ENCODE data around the gene ZNF622.

Gene ZNF622

GRCh38 chr5:16417398-16418074 is 48.1 kb downstream of the ZNF622 start:
- no peak for TF ChIP-seq CTCF (IDR thresholded peaks at IDR 0.05; ENCODE audit: low read depth, low read length)
- no peak for TF ChIP-seq POLR2A (IDR thresholded peaks at IDR 0.05; ENCODE audit: extremely low read depth, insufficient read length)
- no peak for TF ChIP-seq MYC (IDR thresholded peaks at IDR 0.05; ENCODE audit: low read depth, low read length)
- no peak for TF ChIP-seq MAX (IDR thresholded peaks at IDR 0.05; ENCODE audit: low read depth, low read length)
- DNase-seq (ENCODE audit: low read depth) = no peak
- H3K4me3 ChIP-seq (ENCODE audit: low read depth, low read length) = no peak overlapping the region

GRCh38 chr5:16414861-16415260 is 50.7 kb downstream of the ZNF622 start:
- no peak for TF ChIP-seq MYC (IDR thresholded peaks at IDR 0.05; ENCODE audit: low read depth, low read length)
- no peak for TF ChIP-seq CTCF (IDR thresholded peaks at IDR 0.05; ENCODE audit: low read depth, low read length)
- TF ChIP-seq POLR2A (IDR thresholded peaks at IDR 0.05; ENCODE audit: extremely low read depth, insufficient read length) = no peak
- no peak for TF ChIP-seq MAX (IDR thresholded peaks at IDR 0.05; ENCODE audit: low read depth, low read length)
- no peak for DNase-seq (ENCODE audit: low read depth)
- H3K4me3 ChIP-seq (ENCODE audit: low read depth, low read length) = no peak overlapping the region

- TF ChIP-seq MYC (IDR thresholded peaks at IDR 0.05; ENCODE audit: low read depth, low read length) (no peak), MAX (IDR thresholded peaks at IDR 0.05; ENCODE audit: low read depth, low read length) (no peak), POLR2A (IDR thresholded peaks at IDR 0.05; ENCODE audit: extremely low read depth, insufficient read length) (no peak), CTCF (IDR thresholded peaks at IDR 0.05; ENCODE audit: low read depth, low read length) (no peak)
- no peak overlapping the region for H3K4me3 ChIP-seq (ENCODE audit: low read depth, low read length)
- no peak for DNase-seq (ENCODE audit: low read depth)
Observed at GRCh38 chr5:16413166-16413860, 52.3 kb downstream of the ZNF622 start.

GRCh38 chr5:16412556-16412955 is 53.0 kb downstream of the ZNF622 start:
- TF ChIP-seq MAX (IDR thresholded peaks at IDR 0.05; ENCODE audit: low read depth, low read length) (no peak), CTCF (IDR thresholded peaks at IDR 0.05; ENCODE audit: low read depth, low read length) (no peak), POLR2A (IDR thresholded peaks at IDR 0.05; ENCODE audit: extremely low read depth, insufficient read length) (no peak), MYC (IDR thresholded peaks at IDR 0.05; ENCODE audit: low read depth, low read length) (no peak)
- no peak for DNase-seq (ENCODE audit: low read depth)
- H3K4me3 ChIP-seq (ENCODE audit: low read depth, low read length) = no peak overlapping the region

GRCh38 chr5:16411741-16412455 is 53.7 kb downstream of the ZNF622 start:
- TF ChIP-seq MAX (IDR thresholded peaks at IDR 0.05; ENCODE audit: low read depth, low read length) (no peak), POLR2A (IDR thresholded peaks at IDR 0.05; ENCODE audit: extremely low read depth, insufficient read length) (no peak), MYC (IDR thresholded peaks at IDR 0.05; ENCODE audit: low read depth, low read length) (no peak), CTCF (IDR thresholded peaks at IDR 0.05; ENCODE audit: low read depth, low read length) (no peak)

More at GRCh38 chr5:16411741-16412455, 53.7 kb downstream of the ZNF622 start:
- DNase-seq (ENCODE audit: low read depth) = no peak
- no peak overlapping the region for H3K4me3 ChIP-seq (ENCODE audit: low read depth, low read length)

Data from NB4 (cell line).